ENCODE data around the gene CAPS2. TPM values are rescaled to one million over a fixed set of nuclear protein-coding genes. Genes with fewer than 3 reads are reported as not detected.
"Not testable (repeated sequence)": the region's sequence is repeated elsewhere in the genome, so short reads cannot be mapped to it uniquely, and the experiment has no call there.

Gene CAPS2
- total RNA-seq, 2 donors from 2014 or later: 3.6 to 16.9 TPM

- H3K27ac ChIP-seq: no peak overlapping the region
- no peak for TF ChIP-seq CTCF (IDR thresholded peaks at IDR 0.05)
- TF ChIP-seq POLR2A (IDR thresholded peaks at IDR 0.05): no peak
- WGBS, 2 donors: 83 to 95% methylated on average over 3 to 4 of the region's 4 CpGs
- no peaks in the 10 kb centered on the region for H3K4me1 ChIP-seq
- intact Hi-C loops (cut with DNase I): no loop called here
- no peak overlapping the region for H3K4me3 ChIP-seq
- no peaks in the 10 kb centered on the region for H3K36me3 ChIP-seq (replicated peaks in 1 of 2; ENCODE audit: insufficient read depth in 1 of 2, low read depth in 2 of 2)
- no peak for DNase-seq
- no peaks in the 10 kb centered on the region for H3K27me3 ChIP-seq
- H3K9me3 ChIP-seq: peaks cover 0 to 4% (median 0%) of the 10 kb centered on the region in 3 donors
- no peak for ATAC-seq
Measured at GRCh38 chr12:75349946-75350345, 19.8 kb upstream of the CAPS2 start.

- H3K27me3 ChIP-seq; DNase-seq; H3K4me3 ChIP-seq; H3K27ac ChIP-seq; H3K9me3 ChIP-seq; intact Hi-C loops (cut with DNase I); H3K36me3 ChIP-seq (replicated peaks in 1 of 2; ENCODE audit: insufficient read depth in 1 of 2, low read depth in 2 of 2); H3K4me1 ChIP-seq; ATAC-seq: not testable (repeated sequence)
- WGBS, 2 donors: 88 to 92% methylated on average over 6 of the region's 6 CpGs
Measured at GRCh38 chr12:75346215-75346614, 16.1 kb upstream of the CAPS2 start.

GRCh38 chr12:75345531-75345930 lies 15.4 kb upstream of the CAPS2 start:
- Histone ChIP-seq H3K27me3 (no peaks in the 10 kb centered on the region), H3K4me1 (no peaks in the 10 kb centered on the region), H3K27ac (no peak overlapping the region), H3K9me3 (no peaks in the 10 kb centered on the region), H3K4me3 (no peak overlapping the region), H3K36me3 (replicated peaks in 1 of 2; ENCODE audit: insufficient read depth in 1 of 2, low read depth in 2 of 2) (no peaks in the 10 kb centered on the region)
- WGBS, 2 donors: 84 to 89% methylated on average over 2 of the region's 2 CpGs
- TF ChIP-seq POLR2A (IDR thresholded peaks at IDR 0.05) (no peak), CTCF (IDR thresholded peaks at IDR 0.05) (no peak)
- DNase-seq (no peak), ATAC-seq (no peak)
- intact Hi-C loops (cut with DNase I): no loop called here

GRCh38 chr12:75341873-75342272 lies 11.7 kb upstream of the CAPS2 start:
- TF ChIP-seq CTCF (IDR thresholded peaks at IDR 0.05): no peak
- TF ChIP-seq POLR2A (IDR thresholded peaks at IDR 0.05): no peak
- Histone ChIP-seq H3K36me3 (replicated peaks in 1 of 2; ENCODE audit: insufficient read depth in 1 of 2, low read depth in 2 of 2) (no peaks in the 10 kb centered on the region), H3K4me3 (no peak overlapping the region), H3K27ac (no peak overlapping the region), H3K9me3 (no peaks in the 10 kb centered on the region), H3K27me3 (no peaks in the 10 kb centered on the region), H3K4me1 (no peaks in the 10 kb centered on the region)
- WGBS, 2 donors: 90 to 97% methylated on average over 5 of the region's 5 CpGs
- intact Hi-C loops (cut with DNase I): no loop called here
- no peak for DNase-seq
- ATAC-seq: no peak

GRCh38 chr12:75337905-75338304 lies 7.8 kb upstream of the CAPS2 start:
- no peak for TF ChIP-seq CTCF (IDR thresholded peaks at IDR 0.05)
- no peak for TF ChIP-seq POLR2A (IDR thresholded peaks at IDR 0.05)
- 71 to 82% methylated on average over 1 of the region's 1 CpG for WGBS, 2 donors
- Histone ChIP-seq H3K9me3 (no peaks in the 10 kb centered on the region), H3K36me3 (replicated peaks in 1 of 2; ENCODE audit: insufficient read depth in 1 of 2, low read depth in 2 of 2) (no peaks in the 10 kb centered on the region), H3K4me3 (no peak overlapping the region), H3K27me3 (no peaks in the 10 kb centered on the region), H3K4me1 (peaks cover 12% of the 10 kb centered on the region), H3K27ac (no peak overlapping the region)
- intact Hi-C loops (cut with DNase I): no loop called here
- ATAC-seq (no peak), DNase-seq (no peak)
